Vagina (tissue), 2 donors: ENCODE results near the gene CHN2.

Source experiments
- POLR2A ChIP-seq, 2 donors: fragments of 450-650 bp; IDR thresholded peaks; one replicate each; pipeline ENCODE4 v1.6.1; 2017; ENCODE audit warnings: antibody characterized with exemption in 2 of 2, mild to moderate bottlenecking in 2 of 2, moderate library complexity in 2 of 2
- POLR2AphosphoS5 ChIP-seq, 2 donors: sonication (generic); formaldehyde crosslinking; IDR thresholded peaks; one replicate each; pipeline ENCODE4 v1.9.0; 2017; ENCODE audit warnings: antibody characterized with exemption in 2 of 2, mild to moderate bottlenecking in 2 of 2, low read depth in 1 of 2; ENCODE audit not compliant: insufficient read depth in 1 of 2
- TF ChIP-seq, protein P1 (sequence below), 3 experiments: fragments of 450-650 bp in 2 of 3; fragments of 200-600 bp in 1 of 3; sonication (generic) in 1 of 3; IDR thresholded peaks; one replicate each; pipeline ENCODE4 v1.5.1; 2017 to 2019; ENCODE audit warnings: antibody characterized with exemption in 3 of 3, mild to moderate bottlenecking in 2 of 3, moderate library complexity in 2 of 3

DNA sequence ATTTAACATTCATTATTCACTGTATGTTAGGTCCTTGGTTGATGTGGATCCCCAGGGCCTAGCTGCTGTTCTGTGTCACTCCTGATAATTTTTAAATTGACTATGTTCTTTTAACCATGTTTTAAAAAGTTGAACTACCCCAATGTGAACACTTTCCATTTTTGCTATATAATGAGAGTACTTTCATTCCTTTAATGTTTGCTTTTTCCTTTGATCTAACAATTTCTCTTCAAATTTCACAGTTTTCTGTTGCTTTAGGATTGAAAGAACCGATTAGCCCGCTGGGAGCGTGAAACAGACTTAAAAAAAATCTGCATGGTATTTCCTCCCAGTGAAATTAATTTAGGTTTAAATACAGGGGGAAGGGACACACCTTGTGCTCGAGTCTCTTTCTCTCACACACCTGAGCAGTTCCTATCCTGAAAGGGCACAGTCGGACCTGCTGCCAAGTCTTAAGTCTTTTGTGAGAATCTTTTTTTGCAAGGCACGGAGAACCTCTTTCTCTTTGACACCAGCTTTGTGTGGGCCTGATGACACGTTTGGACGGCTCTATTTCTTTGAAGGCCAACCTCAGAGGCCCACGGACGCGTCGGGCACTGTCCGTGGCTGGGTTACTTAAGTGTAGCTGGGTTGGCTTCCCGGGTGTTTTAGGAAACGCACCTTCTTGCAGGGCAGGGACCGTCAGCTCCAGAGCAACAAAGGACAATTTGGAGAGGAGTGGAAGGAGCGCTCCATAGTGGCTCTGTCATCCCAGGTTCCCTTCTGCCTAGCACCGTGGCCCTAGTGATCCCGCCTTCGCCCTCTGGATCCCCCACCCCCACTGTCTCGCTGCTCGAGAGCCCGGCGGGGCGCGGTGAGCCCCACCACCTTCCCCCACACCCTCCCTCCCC is 1.0 kb upstream of the CHN2 start:
- TF ChIP-seq, protein P1, sequence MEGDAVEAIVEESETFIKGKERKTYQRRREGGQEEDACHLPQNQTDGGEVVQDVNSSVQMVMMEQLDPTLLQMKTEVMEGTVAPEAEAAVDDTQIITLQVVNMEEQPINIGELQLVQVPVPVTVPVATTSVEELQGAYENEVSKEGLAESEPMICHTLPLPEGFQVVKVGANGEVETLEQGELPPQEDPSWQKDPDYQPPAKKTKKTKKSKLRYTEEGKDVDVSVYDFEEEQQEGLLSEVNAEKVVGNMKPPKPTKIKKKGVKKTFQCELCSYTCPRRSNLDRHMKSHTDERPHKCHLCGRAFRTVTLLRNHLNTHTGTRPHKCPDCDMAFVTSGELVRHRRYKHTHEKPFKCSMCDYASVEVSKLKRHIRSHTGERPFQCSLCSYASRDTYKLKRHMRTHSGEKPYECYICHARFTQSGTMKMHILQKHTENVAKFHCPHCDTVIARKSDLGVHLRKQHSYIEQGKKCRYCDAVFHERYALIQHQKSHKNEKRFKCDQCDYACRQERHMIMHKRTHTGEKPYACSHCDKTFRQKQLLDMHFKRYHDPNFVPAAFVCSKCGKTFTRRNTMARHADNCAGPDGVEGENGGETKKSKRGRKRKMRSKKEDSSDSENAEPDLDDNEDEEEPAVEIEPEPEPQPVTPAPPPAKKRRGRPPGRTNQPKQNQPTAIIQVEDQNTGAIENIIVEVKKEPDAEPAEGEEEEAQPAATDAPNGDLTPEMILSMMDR (IDR thresholded peaks at IDR 0.05) = no peak
- TF ChIP-seq POLR2A (IDR thresholded peaks at IDR 0.05) (no peak), POLR2AphosphoS5 (IDR thresholded peaks at IDR 0.05; ENCODE audit: insufficient read depth in 1 of 2, low read depth in 1 of 2) (no peak)
